COR-L47 (cell line): ENCODE measurements around the gene EHF.

Experiments
- DNase-seq: peaks from one replicate; lab custom pipeline; 2025; lab: John Stamatoyannopoulos, UW

The EHF gene

GRCh38 chr11:34602245-34602644 is 18.6 kb upstream of the EHF start:
- DNase-seq = no peak

- DNase-seq = no peak
Observed at GRCh38 chr11:34603129-34604001, 17.5 kb upstream of the EHF start.

- no peak for DNase-seq
Observed at GRCh38 chr11:34604145-34604544, 16.7 kb upstream of the EHF start.

GRCh38 chr11:34604911-34605310 is 16.0 kb upstream of the EHF start:
- no peak for DNase-seq

GRCh38 chr11:34605481-34606325 is 15.2 kb upstream of the EHF start:
- DNase-seq = no peak

GRCh38 chr11:34606326-34607120 is 14.4 kb upstream of the EHF start:
- DNase-seq = no peak

- no peak for DNase-seq
Observed at GRCh38 chr11:34609187-34609751, 11.6 kb upstream of the EHF start.

- no peak for DNase-seq
Observed at GRCh38 chr11:34609850-34610249, 11.0 kb upstream of the EHF start.

GRCh38 chr11:34610324-34611041 is 10.4 kb upstream of the EHF start:
- no peak for DNase-seq

- DNase-seq = no peak
Observed at GRCh38 chr11:34613015-34613414, 7.9 kb upstream of the EHF start.

GRCh38 chr11:34613552-34614056 is 7.3 kb upstream of the EHF start:
- no peak for DNase-seq

- DNase-seq = no peak
Observed at GRCh38 chr11:34614344-34615104, 6.4 kb upstream of the EHF start.

GRCh38 chr11:34616086-34616485 is 4.8 kb upstream of the EHF start:
- DNase-seq = no peak

- no peak for DNase-seq
Observed at GRCh38 chr11:34616830-34617504, 3.9 kb upstream of the EHF start.

GRCh38 chr11:34618406-34618805 is 2.5 kb upstream of the EHF start:
- no peak for DNase-seq

GRCh38 chr11:34619062-34619516 is 1.8 kb upstream of the EHF start:
- no peak for DNase-seq

GRCh38 chr11:34620202-34620601 is 691 bp upstream of the EHF start:
- DNase-seq = no peak

- no peak for DNase-seq
Observed at GRCh38 chr11:34621876-34622275, 983 bp downstream of the EHF start.

- DNase-seq = no peak
Observed at GRCh38 chr11:34623463-34623862, 2.6 kb downstream of the EHF start.

GRCh38 chr11:34624069-34624468 is 3.2 kb downstream of the EHF start:
- DNase-seq = no peak
